GM23338 (cell line): ENCODE data around the gene WFS1. TPM values are rescaled to one million over a fixed set of nuclear protein-coding genes. Genes with fewer than 3 reads are reported as not detected.
A peak's percentile ranks its signal among the peaks of the same experiment; 100 is the strongest.

Source experiments
- ATAC-seq: fragments of 200-7000 bp; cut with Tn5 transposase; 3 replicates; pipeline ENCODE4 v1.9.1; 2020
- DNase-seq: peaks from one replicate; pipeline ENCODE4 v3.0.0-alpha.2; 2015; ENCODE audit warnings: low spot score
- H2AFZ ChIP-seq: fragments of 200-600 bp; sonication (generic); 2 replicates; pipeline ENCODE4 v1.8.0; 2016; ENCODE audit warnings: antibody characterized with exemption, mild to moderate bottlenecking, moderate library complexity
- H3F3A ChIP-seq: fragments of 200-600 bp; sonication (generic); replicated peaks from 2 replicates; pipeline ENCODE4 v1.8.0; 2017; ENCODE audit warnings: antibody characterized with exemption, mixed run types, low read depth
- H3K27ac ChIP-seq: fragments of 200-600 bp; sonication (generic); 2 replicates; pipeline ENCODE4 v1.6.1; 2016; ENCODE audit warnings: low read depth
- H3K27me3 ChIP-seq: fragments of 200-600 bp; sonication (generic); 2 replicates; pipeline ENCODE4 v1.8.0; 2016; ENCODE audit warnings: mild to moderate bottlenecking, mixed run types, moderate library complexity; ENCODE audit not compliant: insufficient read depth
- H3K36me3 ChIP-seq: fragments of 200-600 bp; sonication (generic); 2 replicates; pipeline ENCODE4 v1.8.0; 2016; ENCODE audit warnings: mild to moderate bottlenecking; ENCODE audit not compliant: insufficient read depth
- H3K4me1 ChIP-seq: fragments of 200-600 bp; sonication (generic); 2 replicates; pipeline ENCODE4 v1.8.0; 2016; ENCODE audit warnings: mild to moderate bottlenecking, moderate library complexity; ENCODE audit not compliant: insufficient read depth
- H3K4me2 ChIP-seq: fragments of 200-600 bp; sonication (generic); 2 replicates; pipeline ENCODE4 v1.7.1; 2017; ENCODE audit warnings: mixed run types
- H3K4me3 ChIP-seq: fragments of 200-600 bp; sonication (generic); 2 replicates; pipeline ENCODE4 v1.6.1; 2016; ENCODE audit warnings: mixed run types
- H3K79me2 ChIP-seq: fragments of 200-600 bp; sonication (generic); replicated peaks from 2 replicates; pipeline ENCODE4 v1.8.0; 2017; ENCODE audit warnings: mild to moderate bottlenecking; ENCODE audit not compliant: insufficient read depth
- H3K9me2 ChIP-seq: fragments of 200-600 bp; sonication (generic); 2 replicates; pipeline ENCODE4 v1.8.0; 2017; ENCODE audit not compliant: insufficient read depth
- H4K20me1 ChIP-seq: fragments of 200-600 bp; sonication (generic); replicated peaks from 2 replicates; pipeline ENCODE4 v1.8.0; 2017; ENCODE audit warnings: mild to moderate bottlenecking; ENCODE audit not compliant: insufficient read depth
- H3K27ac Mint-ChIP-seq: 2 replicates; pipeline ENCODE4 v1.8.0; 2020; ENCODE audit warnings: inconsistent platforms, mild to moderate bottlenecking, moderate library complexity, mixed read lengths
- H3K27me3 Mint-ChIP-seq: 3 replicates; pipeline ENCODE4 v1.8.0; 2022; ENCODE audit warnings: low read depth, mild to moderate bottlenecking, moderate library complexity, mixed read lengths, inconsistent platforms; ENCODE audit not compliant: insufficient read depth, poor library complexity
- H3K36me3 Mint-ChIP-seq: 3 replicates; pipeline ENCODE4 v1.8.0; 2021; ENCODE audit warnings: low read depth, mild to moderate bottlenecking, inconsistent platforms, moderate library complexity, mixed read lengths
- H3K4me1 Mint-ChIP-seq: 3 replicates; pipeline ENCODE4 v1.8.0; 2020; ENCODE audit warnings: mild to moderate bottlenecking, inconsistent platforms, mixed read lengths
- H3K4me3 Mint-ChIP-seq: 3 replicates; pipeline ENCODE4 v1.8.0; 2021; ENCODE audit warnings: moderate library complexity, mild to moderate bottlenecking, inconsistent platforms, mixed read lengths
- H3K9me3 Mint-ChIP-seq: 3 replicates; pipeline ENCODE4 v1.8.0; 2020; ENCODE audit warnings: moderate library complexity, mild to moderate bottlenecking, inconsistent platforms, mixed read lengths
- CREB1 ChIP-seq: fragments of 250-450 bp; sonication (Bioruptor Pico); IDR thresholded peaks from 2 replicates; pipeline ENCODE4 v1.5.0; 2020; ENCODE audit warnings: low read depth, mild to moderate bottlenecking, moderate library complexity
- ETS1 ChIP-seq: IDR thresholded peaks from 2 replicates; pipeline ENCODE4 v1.6.1; 2016; ENCODE audit warnings: antibody characterized with exemption
- EZH2 ChIP-seq: fragments of 200-600 bp; sonication (generic); IDR thresholded peaks from one replicate; pipeline ENCODE4 v1.8.0; 2017; ENCODE audit warnings: antibody characterized with exemption, mild to moderate bottlenecking, low read depth; ENCODE audit not compliant: unreplicated experiment
- EZH2phosphoT487 ChIP-seq: fragments of 200-600 bp; sonication (generic); IDR thresholded peaks from one replicate; pipeline ENCODE4 v1.8.1; 2018; ENCODE audit warnings: antibody characterized with exemption; ENCODE audit not compliant: unreplicated experiment
- JUNB ChIP-seq: IDR thresholded peaks from one replicate; pipeline ENCODE4 v1.6.1; 2016; ENCODE audit warnings: antibody characterized with exemption; ENCODE audit not compliant: unreplicated experiment
- POLR2AphosphoS5 ChIP-seq: IDR thresholded peaks from 2 replicates; pipeline ENCODE4 v1.6.1; 2016; ENCODE audit warnings: antibody characterized with exemption, low read depth
- STAT1 ChIP-seq: IDR thresholded peaks from one replicate; pipeline ENCODE4 v1.6.1; 2016; ENCODE audit warnings: antibody characterized with exemption; ENCODE audit not compliant: unreplicated experiment
- ZNF114 ChIP-seq: fragments of 250-450 bp; sonication (Bioruptor Pico); IDR thresholded peaks from 2 replicates; pipeline ENCODE4 v1.5.0; 2020; ENCODE audit warnings: mild to moderate bottlenecking, moderate library complexity
- ZNF331 ChIP-seq: fragments of 250-450 bp; sonication (Bioruptor Pico); IDR thresholded peaks from 2 replicates; pipeline ENCODE4 v1.5.0; 2020; ENCODE audit warnings: low read depth, mild to moderate bottlenecking, moderate library complexity
- ZNF462 ChIP-seq: fragments of 250-450 bp; sonication (Bioruptor Pico); IDR thresholded peaks from 2 replicates; pipeline ENCODE4 v1.5.0; 2020; ENCODE audit warnings: mild to moderate bottlenecking, moderate library complexity
- polyA plus RNA-seq: library from polyadenylated mRNA; unstranded; fragments of >200 nt; fragmentation: Nextera tagmentation; extraction: Ambion mirVana; gene quantifications from 2 replicates; pipeline ENCODE4 v1.2.1, GENCODE V29; 2016
- total RNA-seq: library from RNA; depleted of rRNA; stranded (reverse); fragments of >200 nt; shearing (Covaris generic); gene quantifications from 2 replicates; pipeline ENCODE4 v1.2.3, GENCODE V29; 2014

The WFS1 gene
- total and polyA plus RNA-seq, 2 experiments from 2014 or later: 24.7 to 45.4 TPM

GRCh38 chr4:6279582-6280289 is 10.1 kb downstream of the WFS1 start (continued):
- TF ChIP-seq ETS1: no peak
- TF ChIP-seq JUNB: no peak
- no peak for TF ChIP-seq EZH2phosphoT487
- no peak for TF ChIP-seq CREB1 (CRISPR knock-in tag)

GRCh38 chr4:6280365-6280996 is 10.8 kb downstream of the WFS1 start:
- H3K9me2 ChIP-seq: no peaks in the 10 kb centered on the region
- ATAC-seq: peak; percentile 61
- no peaks in the 10 kb centered on the region for H3F3A ChIP-seq
- Mint-ChIP-seq H3K9me3 (no peaks in the 10 kb centered on the region; the same call in 2 of the 3 replicates), H3K4me1 (no peaks in the 10 kb centered on the region; the same call in 2 of the 3 replicates), H3K27ac (no peak overlapping the region), H3K27me3 (peaks cover 7% of the 10 kb centered on the region), H3K36me3 (no peaks in the 10 kb centered on the region), H3K4me3 (no peak overlapping the region)
- H3K4me3 ChIP-seq: no peak overlapping the region
- no peak overlapping the region for H3K27ac ChIP-seq
- no peaks in the 10 kb centered on the region for H3K27me3 ChIP-seq
- no peak for DNase-seq
- H3K79me2 ChIP-seq: no peaks in the 10 kb centered on the region; the same call in 1 of the 2 replicates
- H3K4me1 ChIP-seq: no peaks in the 10 kb centered on the region
- H4K20me1 ChIP-seq: 0 out of 2 replicates have a peak, but pooled peaks cover 4% of the 10 kb centered on the region
- H3K36me3 ChIP-seq: no peaks in the 10 kb centered on the region
- H2AFZ ChIP-seq: no peak overlapping the region
- no peak overlapping the region for H3K4me2 ChIP-seq
- TF ChIP-seq ZNF331 (CRISPR knock-in tag): no peak
- no peak for TF ChIP-seq STAT1
- no peak for TF ChIP-seq ZNF114 (CRISPR knock-in tag)
- TF ChIP-seq ZNF462 (CRISPR knock-in tag): no peak
- TF ChIP-seq CREB1 (CRISPR knock-in tag): no peak
- no peak for TF ChIP-seq POLR2AphosphoS5
- TF ChIP-seq ETS1: no peak
- TF ChIP-seq EZH2: no peak
